CD4-positive, alpha-beta T cell treated with Interleukin-21 for 1 hour (primary cell): Measurements from ENCODE around the gene GDF10.

Source experiments
- DNase-seq: peaks from one replicate; pipeline ENCODE4 v3.0.0-alpha.2; 2020

Gene GDF10

DNA sequence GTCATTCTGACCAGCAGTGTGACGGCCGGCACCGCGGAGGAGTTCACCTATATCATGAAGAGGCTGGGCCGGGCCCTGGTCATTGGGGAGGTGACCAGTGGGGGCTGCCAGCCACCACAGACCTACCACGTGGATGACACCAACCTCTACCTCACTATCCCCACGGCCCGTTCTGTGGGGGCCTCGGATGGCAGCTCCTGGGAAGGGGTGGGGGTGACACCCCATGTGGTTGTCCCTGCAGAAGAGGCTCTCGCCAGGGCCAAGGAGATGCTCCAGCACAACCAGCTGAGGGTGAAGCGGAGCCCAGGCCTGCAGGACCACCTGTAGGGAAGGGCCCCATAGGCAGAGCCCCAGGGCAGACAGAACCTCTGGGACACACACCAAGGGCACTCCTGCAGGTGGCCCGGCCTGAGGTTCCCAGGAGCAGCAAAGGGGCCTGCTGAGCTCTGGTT, 57.2 kb downstream of the GDF10 start:
- DNase-seq: no peak

DNA sequence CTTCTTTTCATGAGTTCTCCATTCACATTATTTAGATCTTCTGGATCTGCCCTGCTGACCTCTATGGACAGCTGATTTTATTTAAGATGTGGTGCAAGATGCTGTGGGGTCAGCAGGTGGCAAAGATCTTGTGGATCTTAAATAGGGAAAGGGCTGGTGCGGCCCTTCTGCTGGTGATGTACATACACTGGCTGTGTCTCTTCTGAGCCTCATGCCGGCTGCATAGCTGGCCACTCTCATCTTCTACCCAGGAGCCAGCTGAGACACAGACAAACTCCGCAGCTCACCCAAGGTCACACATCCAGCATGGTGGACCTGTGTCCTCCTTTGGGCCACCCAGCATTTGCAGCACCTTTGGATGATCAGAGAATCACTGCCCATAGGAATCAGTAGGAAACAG, 57.9 kb downstream of the GDF10 start:
- DNase-seq: no peak

DNA sequence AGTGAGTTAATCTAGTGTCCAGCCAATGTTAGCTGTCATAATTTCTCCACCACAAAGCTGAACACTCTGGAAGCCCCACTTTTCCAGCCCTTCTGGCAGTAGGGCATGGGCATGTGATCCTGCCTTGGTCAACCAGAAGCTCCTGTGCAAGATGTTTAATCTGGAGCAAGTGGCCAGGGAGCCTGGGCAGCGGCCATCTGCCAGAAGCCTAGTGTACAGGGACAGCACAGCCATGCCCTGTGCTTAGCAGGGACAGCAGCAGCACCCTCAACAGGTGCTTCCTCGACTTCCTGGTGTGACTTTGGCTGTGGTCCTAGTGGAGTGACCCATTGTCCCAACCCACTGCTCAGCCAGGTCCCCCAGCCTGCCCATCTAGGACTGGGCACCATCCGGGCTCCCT, 58.5 kb downstream of the GDF10 start:
- DNase-seq: no peak

DNA sequence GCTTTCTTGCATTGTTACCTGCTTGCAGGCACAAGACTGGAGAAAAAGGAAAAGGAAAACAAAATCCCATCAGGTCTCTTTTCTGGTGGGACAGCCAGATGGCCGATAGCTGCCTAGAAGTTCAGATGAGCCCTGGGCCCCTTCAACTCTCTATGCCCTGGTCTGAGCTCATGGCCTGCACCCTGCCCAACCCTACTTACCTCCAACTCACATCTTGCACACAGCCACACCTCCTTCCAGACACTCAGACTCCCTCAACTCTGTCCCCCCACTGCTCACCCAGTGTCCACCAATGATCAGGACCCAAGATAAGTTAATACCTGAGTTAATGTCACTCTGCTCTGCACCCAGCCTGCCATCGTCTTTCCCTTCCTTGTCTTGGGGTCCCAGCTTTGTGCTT, 59.1 kb downstream of the GDF10 start:
- no peak for DNase-seq

DNA sequence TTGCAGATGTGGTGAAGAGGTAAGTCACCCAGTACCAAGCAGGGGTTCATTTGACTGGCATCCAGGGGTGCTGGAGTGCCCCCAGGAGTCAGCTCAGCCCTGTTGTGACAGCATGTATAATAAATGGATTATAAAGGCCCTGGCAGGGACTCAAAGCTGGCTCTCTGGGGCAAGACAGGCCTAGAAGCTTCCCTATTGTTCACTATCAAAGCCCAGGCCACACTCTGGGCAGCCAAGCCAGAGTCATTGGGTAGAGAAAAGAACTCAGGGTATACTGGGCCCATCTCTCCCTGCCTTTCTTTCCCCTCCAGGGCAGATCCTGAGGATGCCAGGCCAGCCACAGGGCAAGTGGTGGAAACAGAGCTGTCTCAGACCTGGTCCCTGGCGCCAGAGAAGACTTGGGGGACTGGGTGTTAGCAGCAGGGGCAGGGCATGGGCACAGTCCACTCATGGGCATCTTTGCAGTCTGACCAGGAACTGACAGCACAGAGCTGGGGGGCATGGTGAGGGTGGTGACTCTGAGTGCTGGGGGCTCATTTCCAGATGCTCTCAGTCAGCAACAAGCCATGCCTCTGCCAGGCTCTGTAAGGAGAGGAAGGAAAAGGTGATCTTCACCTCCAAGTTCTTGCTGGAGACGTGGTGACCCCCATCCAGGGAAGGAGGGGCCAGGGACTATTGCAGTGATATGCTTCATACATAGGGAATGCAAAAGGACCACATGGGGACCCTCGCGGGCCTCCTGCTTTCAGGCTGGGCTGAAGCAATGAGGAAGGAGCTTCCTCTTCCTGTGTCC, 59.8 kb downstream of the GDF10 start:
- no peak for DNase-seq

DNA sequence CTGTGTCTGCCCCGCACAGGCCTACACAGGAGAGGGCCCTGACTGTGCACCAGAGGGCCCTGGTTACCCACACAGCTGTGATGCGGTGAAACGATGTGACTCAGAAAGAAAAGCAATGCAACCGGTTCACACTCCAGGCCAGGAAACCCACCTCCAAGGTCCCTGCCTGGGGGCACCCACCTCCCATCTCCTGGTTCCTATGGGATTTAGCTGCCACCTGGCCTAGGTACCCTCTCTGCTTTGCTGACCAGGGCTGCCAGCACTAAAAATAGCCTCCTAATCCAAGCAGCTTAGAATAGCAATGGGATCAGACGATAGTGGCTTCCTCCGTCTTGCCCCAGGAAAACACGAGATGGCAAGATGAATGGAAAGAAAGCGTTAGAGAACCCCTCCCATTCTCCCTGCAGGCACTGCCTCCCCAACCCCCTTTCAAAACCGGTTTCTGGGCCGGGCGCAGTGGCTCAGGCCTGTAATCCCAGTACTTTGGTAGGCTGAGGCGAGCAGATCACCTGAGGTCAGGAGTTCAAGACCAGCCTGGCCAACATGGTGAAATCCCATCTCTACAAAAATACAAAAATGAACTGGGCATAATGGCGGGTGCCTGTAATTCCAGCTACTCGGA, 60.5 kb downstream of the GDF10 start:
- no peak for DNase-seq

DNA sequence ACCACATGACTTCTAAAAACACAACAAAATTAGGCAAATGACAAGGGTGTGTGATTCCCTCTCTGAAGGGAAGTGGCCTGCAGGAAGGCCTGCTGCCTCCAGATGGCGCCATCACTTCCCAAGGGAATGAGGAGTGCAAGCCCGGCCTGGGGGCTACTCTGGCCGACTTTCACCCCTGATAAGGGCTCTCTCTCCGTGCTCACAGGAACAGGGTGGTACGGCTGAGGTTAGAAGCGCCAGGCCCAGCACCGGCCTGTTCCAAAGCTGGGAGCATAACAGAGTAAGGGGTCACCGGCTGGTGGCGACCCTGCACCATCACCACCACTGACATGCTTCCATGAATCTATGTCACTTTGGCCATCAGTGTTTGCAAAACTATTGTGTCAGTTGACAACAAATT, 61.3 kb downstream of the GDF10 start:
- no peak for DNase-seq

DNA sequence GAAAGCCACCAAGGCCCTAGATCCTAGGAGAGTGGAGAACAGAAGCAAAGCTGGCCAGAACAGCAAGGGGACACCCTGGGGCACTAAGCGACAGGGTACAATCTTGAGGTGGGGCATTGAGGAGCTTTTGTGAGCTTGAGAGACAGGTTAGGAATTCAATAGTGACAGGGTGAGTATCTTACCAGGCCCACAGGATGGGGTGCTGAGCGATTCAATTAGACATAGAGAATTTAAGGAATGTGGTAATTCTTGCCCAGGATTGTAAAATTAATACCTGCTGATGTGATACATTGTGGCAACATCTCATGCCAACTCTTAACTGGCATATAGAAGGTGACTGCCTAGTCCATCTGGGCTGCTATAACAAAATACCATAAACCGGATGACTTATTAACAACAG, 62.2 kb downstream of the GDF10 start:
- no peak for DNase-seq
